Endothelial cell of umbilical vein (primary cell): ENCODE results near the gene ACBD6. TPM values are rescaled to one million over a fixed set of nuclear protein-coding genes. Genes with fewer than 3 reads are reported as not detected.

Experiments
- BruUV-seq: library from RNA; stranded (reverse); fragments of 400-500 nt; replicated peaks from 2 replicates; lab custom pipeline; 2021; lab: Mats Ljungman, UMichigan
- CTCF ChIA-PET: fragments of 300-600, 350-600 bp; sonication (Branson Sonifier 250); formaldehyde crosslinking; loops from one replicate; lab custom pipeline; 2021; ENCODE audit warnings: antibody characterized with exemption, inconsistent platforms; lab: Charles Lee
- POLR2A ChIA-PET: fragments of 300-600, 350-600 bp; sonication (Branson Sonifier 250); formaldehyde crosslinking; loops from one replicate; lab custom pipeline; 2021; ENCODE audit warnings: antibody characterized with exemption, inconsistent platforms; lab: Charles Lee
- DNase-seq: peaks from one replicate; pipeline ENCODE4 v3.0.0-alpha.2; 2011; ENCODE audit warnings: low read depth, low spot score
- FAIRE-seq: peaks from 2 replicates; lab custom pipeline; 2011; peaks lifted over from hg19 to GRCh38; lab: Jason Lieb, UNC
- H2AFZ ChIP-seq: 2 replicates; pipeline ENCODE4 v1.6.0; 2012; ENCODE audit warnings: low read depth, low read length, control low read depth, inconsistent platforms
- H3K27ac ChIP-seq: 2 replicates; pipeline ENCODE4 v1.5.1; 2011; ENCODE audit warnings: low read depth, mild to moderate bottlenecking, control low read depth, low read length, moderate library complexity; ENCODE audit not compliant: insufficient read depth
- H3K27me3 ChIP-seq, 2 experiments: 2 replicates each; pipeline versions ENCODE4 v1.6.0 to v1.6.1; 2011; ENCODE audit warnings: low read length in 2 of 2, mixed read lengths in 1 of 2; ENCODE audit not compliant: control insufficient read depth in 2 of 2, insufficient read depth in 2 of 2
- H3K36me3 ChIP-seq, 2 experiments: 2 replicates in 1 of 2; 3 replicates in 1 of 2; pipeline ENCODE4 v1.5.1; 2011; ENCODE audit warnings: low read length in 2 of 2, mild to moderate bottlenecking in 1 of 2, moderate library complexity in 1 of 2; ENCODE audit not compliant: control insufficient read depth in 2 of 2, insufficient read depth in 2 of 2; ENCODE audit errors: extremely low read depth in 1 of 2
- H3K4me1 ChIP-seq: 3 replicates; pipeline ENCODE4 v1.5.1; 2011; ENCODE audit warnings: mild to moderate bottlenecking, low read length; ENCODE audit not compliant: control insufficient read depth, insufficient read depth; ENCODE audit errors: extremely low read depth
- H3K4me2 ChIP-seq: 2 replicates; pipeline ENCODE4 v1.6.1; 2011; ENCODE audit warnings: low read length, control low read depth, mixed read lengths; ENCODE audit not compliant: insufficient read depth
- H3K4me3 ChIP-seq, 3 experiments: fragments of 200-600 bp in 1 of 3; sonication (generic), shearing (Covaris generic) in 1 of 3; replicated peaks in 1 of 3; 2 replicates each; pipeline ENCODE4 v1.5.1; 2011 to 2016; ENCODE audit warnings: control low read depth in 3 of 3, low read length in 3 of 3, mild to moderate bottlenecking in 2 of 3, inconsistent platforms in 1 of 3, low read depth in 1 of 3, moderate library complexity in 1 of 3; ENCODE audit not compliant: insufficient read depth in 1 of 3
- H3K79me2 ChIP-seq: 2 replicates; pipeline ENCODE4 v1.6.0; 2012; ENCODE audit warnings: low read length, inconsistent platforms; ENCODE audit not compliant: control insufficient read depth, insufficient read depth
- H3K9ac ChIP-seq: replicated peaks from 2 replicates; pipeline ENCODE3; 2011; ENCODE audit warnings: low read length, control low read depth; ENCODE audit not compliant: insufficient read depth; ENCODE audit errors: extremely low read depth
- H3K9me1 ChIP-seq: replicated peaks from 3 replicates; pipeline ENCODE4 v1.6.0; 2011; ENCODE audit warnings: mild to moderate bottlenecking, low read length; ENCODE audit not compliant: control insufficient read depth, insufficient read depth; ENCODE audit errors: extremely low read depth
- H3K9me3 ChIP-seq: replicated peaks from 2 replicates; pipeline ENCODE4 v1.5.1; 2012; ENCODE audit warnings: low read length, inconsistent platforms; ENCODE audit not compliant: control insufficient read depth, insufficient read depth
- H4K20me1 ChIP-seq: replicated peaks from 2 replicates; pipeline ENCODE3; 2011; ENCODE audit warnings: mild to moderate bottlenecking, low read length; ENCODE audit not compliant: control insufficient read depth, insufficient read depth; ENCODE audit errors: extremely low read depth
- EZH2 ChIP-seq: IDR thresholded peaks from 2 replicates; pipeline ENCODE4 v1.6.1; 2012; ENCODE audit warnings: borderline replicate concordance, low read depth, mild to moderate bottlenecking, moderate library complexity, low read length, inconsistent platforms; ENCODE audit not compliant: severe bottlenecking
- FOS ChIP-seq: IDR thresholded peaks from 2 replicates; pipeline ENCODE4 v1.6.1; 2011; ENCODE audit warnings: mild to moderate bottlenecking, low read length, moderate library complexity, borderline replicate concordance; ENCODE audit not compliant: insufficient read depth
- GATA2 ChIP-seq: IDR thresholded peaks from 2 replicates; pipeline ENCODE4 v1.7.0; 2011; ENCODE audit warnings: low read depth, mild to moderate bottlenecking, moderate library complexity, mixed read lengths, low read length; ENCODE audit not compliant: insufficient read length, insufficient read depth
- JUN ChIP-seq: IDR thresholded peaks from 2 replicates; pipeline ENCODE4 v1.6.1; 2011; ENCODE audit warnings: borderline replicate concordance, low read depth; ENCODE audit not compliant: insufficient read length, insufficient read depth
- MAX ChIP-seq: IDR thresholded peaks from 2 replicates; pipeline ENCODE4 v1.6.1; 2011; ENCODE audit not compliant: insufficient read depth, insufficient read length
- MYC ChIP-seq: IDR thresholded peaks from one replicate; pipeline ENCODE4 v1.6.1; 2011; ENCODE audit warnings: mild to moderate bottlenecking, low read depth, low read length
- POLR2A ChIP-seq: IDR thresholded peaks from 2 replicates; pipeline ENCODE4 v1.6.1; 2012; ENCODE audit warnings: low read depth, mild to moderate bottlenecking, control low read depth, low read length
- POLR2AphosphoS5 ChIP-seq: IDR thresholded peaks from 2 replicates; pipeline ENCODE4 v1.6.1; 2012; ENCODE audit warnings: low read depth, mild to moderate bottlenecking, control low read depth, low read length, moderate library complexity; ENCODE audit not compliant: insufficient read depth
- dilution Hi-C: fragments of 300-500 bp; cut with MboI; formaldehyde crosslinking; loops from one replicate; pipeline ENCODE4 v1.15.0; 2019; ENCODE audit warnings: low sequenced_read_pairs; ENCODE audit not compliant: extremely low pct_ligation_motif_present
- intact Hi-C: fragments of 100-400 bp; cut with micrococcal nuclease; formaldehyde crosslinking; loops from one replicate; pipeline ENCODE4 v1.10.0; 2022
- polyA plus RNA-seq, 4 experiments: library from polyadenylated mRNA; depleted of rRNA in 3 of 4; stranded (reverse) in 3 of 4; unstranded in 1 of 4; fragments of >200 nt; gene quantifications; 2 replicates each; pipeline versions ENCODE4 v1.2.1 to v1.2.3, GENCODE V29; 2011 to 2012; ENCODE audit warnings: missing spikeins in 1 of 4
- total RNA-seq: library from RNA; stranded (reverse); gene quantifications from 2 replicates; pipeline ENCODE4 v1.2.3, GENCODE V29; 2021
- TF ChIP-seq, protein P1 (sequence below), 2 donors: IDR thresholded peaks; 1 replicate in 1 of 2; 2 replicates in 1 of 2; pipeline ENCODE4 v1.5.1; 2011; ENCODE audit warnings: low read length in 2 of 2, mild to moderate bottlenecking in 2 of 2, moderate library complexity in 2 of 2, control low read depth in 1 of 2, inconsistent platforms in 1 of 2, low read depth in 1 of 2; ENCODE audit not compliant: insufficient read depth in 1 of 2; ENCODE audit errors: extremely low read depth in 1 of 2

ACBD6 gene
- total and polyA plus RNA-seq, 2 donors (not counting 3 experiments of a cell fraction or from before 2014, with no cell fraction given) = 55.6 to 56.4 TPM

DNA sequence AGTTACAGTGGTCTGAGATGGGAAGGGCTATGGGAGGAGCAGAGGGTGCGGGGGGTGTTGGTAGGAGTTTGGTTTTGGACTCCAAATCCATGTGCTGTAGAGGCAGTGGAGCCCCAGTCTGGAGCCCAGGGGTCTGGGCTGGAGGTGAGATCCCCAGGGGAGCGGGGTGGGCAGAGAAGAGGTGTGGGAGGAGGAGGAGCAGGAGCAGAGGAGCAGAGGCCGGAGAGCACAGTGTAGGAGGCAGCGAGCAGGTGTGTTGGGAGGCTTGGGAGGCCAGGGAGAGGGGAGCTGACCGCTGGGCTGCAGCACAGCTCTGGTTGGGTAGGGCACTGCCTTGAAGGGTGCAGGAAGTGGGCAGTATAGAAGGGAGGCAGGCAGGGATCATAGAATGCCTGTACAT, 243.4 kb downstream of the ACBD6 start:
- Histone ChIP-seq H3K4me1 (no peaks in the 10 kb centered on the region), H3K27ac (no peak overlapping the region), H3K4me2 (no peak overlapping the region), H4K20me1 (no peaks in the 10 kb centered on the region), H3K9ac (no peak overlapping the region), H3K79me2 (no peaks in the 10 kb centered on the region), H3K9me1 (no peaks in the 10 kb centered on the region), H2AFZ (no peak overlapping the region), H3K4me3 (no peak overlapping the region), H3K36me3 (no peaks in the 10 kb centered on the region), H3K27me3 (no peaks in the 10 kb centered on the region), H3K9me3 (no peaks in the 10 kb centered on the region)
- intact Hi-C loops (no loop called here), dilution Hi-C loops (no loop called here)
- no TSS peak for BruUV-seq
- FAIRE-seq = no peak
- DNase-seq = no peak
- POLR2A ChIA-PET = no interaction called here
- CTCF ChIA-PET = interaction anchor here (1.1 kb wide), 1 partner anchor 8 kb away, joined by 3 read pairs; no protein-coding TSS in a partner anchor
- TF ChIP-seq POLR2AphosphoS5 (no peak), MYC (no peak), POLR2A (no peak), GATA2 (no peak), MAX (no peak), EZH2 (no peak), FOS (no peak), JUN (no peak)
- TF ChIP-seq, protein P1, sequence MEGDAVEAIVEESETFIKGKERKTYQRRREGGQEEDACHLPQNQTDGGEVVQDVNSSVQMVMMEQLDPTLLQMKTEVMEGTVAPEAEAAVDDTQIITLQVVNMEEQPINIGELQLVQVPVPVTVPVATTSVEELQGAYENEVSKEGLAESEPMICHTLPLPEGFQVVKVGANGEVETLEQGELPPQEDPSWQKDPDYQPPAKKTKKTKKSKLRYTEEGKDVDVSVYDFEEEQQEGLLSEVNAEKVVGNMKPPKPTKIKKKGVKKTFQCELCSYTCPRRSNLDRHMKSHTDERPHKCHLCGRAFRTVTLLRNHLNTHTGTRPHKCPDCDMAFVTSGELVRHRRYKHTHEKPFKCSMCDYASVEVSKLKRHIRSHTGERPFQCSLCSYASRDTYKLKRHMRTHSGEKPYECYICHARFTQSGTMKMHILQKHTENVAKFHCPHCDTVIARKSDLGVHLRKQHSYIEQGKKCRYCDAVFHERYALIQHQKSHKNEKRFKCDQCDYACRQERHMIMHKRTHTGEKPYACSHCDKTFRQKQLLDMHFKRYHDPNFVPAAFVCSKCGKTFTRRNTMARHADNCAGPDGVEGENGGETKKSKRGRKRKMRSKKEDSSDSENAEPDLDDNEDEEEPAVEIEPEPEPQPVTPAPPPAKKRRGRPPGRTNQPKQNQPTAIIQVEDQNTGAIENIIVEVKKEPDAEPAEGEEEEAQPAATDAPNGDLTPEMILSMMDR (IDR thresholded peaks at IDR 0.05; ENCODE audit: extremely low read depth in 1 of 2, insufficient read depth in 1 of 2, low read depth in 1 of 2, low read length in 2 of 2) = no peak
